H1 (cell line): ENCODE data around the gene KCNH8. TPM values are rescaled to one million over a fixed set of nuclear protein-coding genes. Genes with fewer than 3 reads are reported as not detected.

Source experiments
- CTCF ChIA-PET: fragments of 300-600 bp; sonication (Branson Sonifier 250); formaldehyde crosslinking; loops from one replicate; lab custom pipeline; 2021; ENCODE audit not compliant: partially characterized antibody; lab: Charles Lee
- POLR2A ChIA-PET: fragments of 300-600 bp; sonication (Branson Sonifier 250); formaldehyde crosslinking; loops from one replicate; lab custom pipeline; 2021; ENCODE audit warnings: inconsistent platforms; ENCODE audit not compliant: partially characterized antibody; lab: Charles Lee
- DNase-seq, 2 experiments: peaks; one replicate each; pipeline versions ENCODE4 v3.0.0 to v3.0.0-alpha.2; 2010 to 2022; ENCODE audit warnings: low spot score in 2 of 2, low read depth in 1 of 2, mixed read lengths in 1 of 2
- FAIRE-seq: peaks from 2 replicates; lab custom pipeline; 2011; peaks lifted over from hg19 to GRCh38; lab: Jason Lieb, UNC
- H2AFZ ChIP-seq: 2 replicates; pipeline ENCODE4 v1.8.1; 2012; ENCODE audit warnings: low read length, inconsistent platforms
- H2AK5ac ChIP-seq: 2 replicates; pipeline ENCODE4 v1.6.1; 2013; ENCODE audit warnings: low read depth, low read length
- H2BK120ac ChIP-seq: replicated peaks from 2 replicates; pipeline ENCODE3; 2013; ENCODE audit warnings: low read depth, low read length, inconsistent platforms
- H2BK12ac ChIP-seq: 2 replicates; pipeline ENCODE4 v1.6.1; 2013; ENCODE audit warnings: low read depth, low read length
- H2BK15ac ChIP-seq: 2 replicates; pipeline ENCODE4 v1.6.1; 2013; ENCODE audit warnings: low read length
- H2BK20ac ChIP-seq: 2 replicates; pipeline ENCODE4 v1.6.1; 2013; ENCODE audit warnings: low read length
- H2BK5ac ChIP-seq: 2 replicates; pipeline ENCODE4 v1.6.1; 2013; ENCODE audit warnings: low read depth, low read length
- H3K14ac ChIP-seq: 2 replicates; pipeline ENCODE4 v1.6.1; 2013; ENCODE audit warnings: inconsistent platforms; ENCODE audit not compliant: insufficient read length
- H3K18ac ChIP-seq: 2 replicates; pipeline ENCODE4 v1.6.1; 2013; ENCODE audit warnings: low read length; ENCODE audit errors: extremely low read depth
- H3K23ac ChIP-seq: 2 replicates; pipeline ENCODE4 v1.6.1; 2013; ENCODE audit warnings: inconsistent platforms; ENCODE audit not compliant: insufficient read length
- H3K23me2 ChIP-seq: 2 replicates; pipeline ENCODE4 v1.6.1; 2013; ENCODE audit warnings: low read depth, low read length
- H3K27ac ChIP-seq: 2 replicates; pipeline ENCODE4 v1.6.1; 2011; ENCODE audit warnings: low read depth, low read length, inconsistent platforms
- H3K27me3 ChIP-seq, 4 experiments: replicated peaks in 1 of 4; 1 replicate in 1 of 4; 2 replicates in 3 of 4; pipeline versions ENCODE4 v1.6.1 to v1.8.1; 2011 to 2013; ENCODE audit warnings: low read length in 3 of 4, mild to moderate bottlenecking in 3 of 4, inconsistent platforms in 2 of 4, mixed read lengths in 2 of 4, moderate library complexity in 1 of 4; ENCODE audit not compliant: control insufficient read depth in 3 of 4, insufficient read depth in 3 of 4; ENCODE audit errors: extremely low read depth in 1 of 4
- H3K36me3 ChIP-seq, 4 experiments: 2 replicates each; pipeline versions ENCODE4 v1.6.1 to v1.8.1; 2011 to 2013; ENCODE audit warnings: mild to moderate bottlenecking in 4 of 4, low read length in 3 of 4, moderate library complexity in 2 of 4, control low read depth in 1 of 4, inconsistent platforms in 1 of 4; ENCODE audit not compliant: insufficient read depth in 4 of 4, control insufficient read depth in 2 of 4
- H3K4ac ChIP-seq: replicated peaks from 2 replicates; pipeline ENCODE3; 2013; ENCODE audit warnings: low read length, low read depth, mixed read lengths, inconsistent platforms; ENCODE audit not compliant: insufficient read length
- H3K4me1 ChIP-seq, 4 experiments: replicated peaks in 1 of 4; 1 replicate in 1 of 4; 2 replicates in 3 of 4; pipeline versions ENCODE4 v1.6.1 to v1.8.1; 2011 to 2013; ENCODE audit warnings: low read length in 3 of 4, inconsistent platforms in 2 of 4, mixed read lengths in 1 of 4; ENCODE audit not compliant: insufficient read depth in 4 of 4, control insufficient read depth in 3 of 4
- H3K4me2 ChIP-seq, 2 experiments: 2 replicates each; pipeline versions ENCODE4 v1.6.1 to v1.8.1; 2011 to 2013; ENCODE audit warnings: low read depth in 2 of 2, low read length in 2 of 2, control low read depth in 1 of 2, inconsistent platforms in 1 of 2, mild to moderate bottlenecking in 1 of 2; ENCODE audit not compliant: insufficient read depth in 1 of 2
- H3K4me3 ChIP-seq, 4 experiments: fragments of 200-600, 300-600 bp in 1 of 4; sonication (generic), shearing (Covaris generic), sonication (Bioruptor Twin) in 1 of 4; 2 replicates each; pipeline versions ENCODE4 v1.5.1 to v1.8.1; 2011 to 2016; ENCODE audit warnings: low read length in 4 of 4, low read depth in 3 of 4, control low read depth in 2 of 4, inconsistent platforms in 2 of 4, mild to moderate bottlenecking in 2 of 4, mixed read lengths in 1 of 4, moderate library complexity in 1 of 4; ENCODE audit not compliant: insufficient read depth in 2 of 4; ENCODE audit errors: extremely low read depth in 1 of 4
- H3K56ac ChIP-seq: replicated peaks from 2 replicates; pipeline ENCODE3; 2013; ENCODE audit warnings: low read depth, mild to moderate bottlenecking, mixed read lengths, low read length, inconsistent platforms; ENCODE audit not compliant: insufficient read length
- H3K79me1 ChIP-seq: 2 replicates; pipeline ENCODE4 v1.6.1; 2013; ENCODE audit warnings: low read depth, low read length, control low read depth
- H3K79me2 ChIP-seq, 2 experiments: 2 replicates each; pipeline versions ENCODE4 v1.6.1 to v1.8.1; 2012 to 2013; ENCODE audit warnings: low read length in 2 of 2, mild to moderate bottlenecking in 2 of 2, inconsistent platforms in 1 of 2; ENCODE audit not compliant: insufficient read depth in 2 of 2, control insufficient read depth in 1 of 2
- H3K9ac ChIP-seq, 4 experiments: replicated peaks in 1 of 4; 1 replicate in 1 of 4; 2 replicates in 3 of 4; pipeline versions ENCODE4 v1.6.1 to v1.8.1; 2011 to 2013; ENCODE audit warnings: low read depth in 3 of 4, low read length in 3 of 4, control low read depth in 2 of 4, mild to moderate bottlenecking in 2 of 4, moderate library complexity in 2 of 4, inconsistent platforms in 1 of 4; ENCODE audit errors: extremely low read depth in 1 of 4
- H3K9me3 ChIP-seq, 2 experiments: 2 replicates each; pipeline versions ENCODE4 v1.6.1 to v1.8.1; 2012 to 2013; ENCODE audit warnings: mild to moderate bottlenecking in 2 of 2, moderate library complexity in 2 of 2, control low read depth in 1 of 2, inconsistent platforms in 1 of 2, low read depth in 1 of 2, low read length in 1 of 2, mixed read lengths in 1 of 2; ENCODE audit not compliant: insufficient read depth in 2 of 2
- H4K20me1 ChIP-seq, 2 experiments: replicated peaks in 1 of 2; 2 replicates each; pipeline versions ENCODE3 to v1.8.1; 2011 to 2013; ENCODE audit warnings: inconsistent platforms in 2 of 2, low read length in 2 of 2, mild to moderate bottlenecking in 1 of 2; ENCODE audit not compliant: insufficient read depth in 2 of 2, control insufficient read depth in 1 of 2
- H4K5ac ChIP-seq: 2 replicates; pipeline ENCODE4 v1.6.1; 2013; ENCODE audit warnings: low read length, low read depth, mixed read lengths, inconsistent platforms; ENCODE audit not compliant: insufficient read length
- H4K8ac ChIP-seq: 2 replicates; pipeline ENCODE4 v1.8.0; 2013; ENCODE audit warnings: mild to moderate bottlenecking, moderate library complexity, low read length, inconsistent platforms; ENCODE audit not compliant: insufficient read depth; ENCODE audit errors: extremely low read depth
- H4K91ac ChIP-seq: replicated peaks from 2 replicates; pipeline ENCODE3; 2013; ENCODE audit warnings: low read length, mixed read lengths, inconsistent platforms; ENCODE audit not compliant: insufficient read length
- FOSL1 ChIP-seq: IDR thresholded peaks from 2 replicates; pipeline ENCODE4 v1.6.1; 2011; ENCODE audit warnings: mild to moderate bottlenecking, low read depth, low read length, moderate library complexity; ENCODE audit not compliant: insufficient read depth
- KDM1A ChIP-seq: fragments of 200-600, 300-600 bp; sonication (generic); IDR thresholded peaks from 2 replicates; pipeline ENCODE4 v1.7.1; 2016; ENCODE audit warnings: mild to moderate bottlenecking, low read length, borderline replicate concordance
- RAD21 ChIP-seq, 2 experiments: IDR thresholded peaks in 1 of 2; conservative IDR thresholded peaks in 1 of 2; 2 replicates each; pipeline ENCODE4 v1.6.1; 2011; ENCODE audit warnings: low read depth in 2 of 2, low read length in 2 of 2, improper control_type of control experiment in 1 of 2, inconsistent platforms in 1 of 2, mild to moderate bottlenecking in 1 of 2, moderate library complexity in 1 of 2
- WGBS, 2 experiments: shearing (Covaris generic) in 1 of 2; methylation state at CpG; one replicate each; pipeline versions ENCODE4 v1.1.6 to v1.1.7; 2013 to 2015; ENCODE audit warnings: low lambda C conversion rate in 2 of 2, mixed read lengths in 2 of 2, inconsistent platforms in 1 of 2, low coverage in 1 of 2, missing lambda C conversion rate in 1 of 2; ENCODE audit not compliant: insufficient replicate concordance in 2 of 2, insufficient coverage in 1 of 2, insufficient read length in 1 of 2; ENCODE audit errors: extremely low coverage in 1 of 2, missing lambda C conversion rate in 1 of 2; 5-methylcytosine and 5-hydroxymethylcytosine counted together
- polyA plus RNA-seq, 7 experiments: library from polyadenylated mRNA; depleted of rRNA in 3 of 7; stranded (reverse) in 5 of 7; unstranded in 2 of 7; fragments of >200 nt in 5 of 7; fragments of 200-250 nt in 2 of 7; gene quantifications; 1 replicate in 5 of 7; 2 replicates in 1 of 7; 4 replicates in 1 of 7; pipeline versions ENCODE4 v1.2.1 to v1.2.3, GENCODE V29; 2011 to 2013; ENCODE audit warnings: missing spikeins in 2 of 7, mixed read lengths in 2 of 7
- total RNA-seq: library from RNA; stranded (reverse); fragmentation: NEBNext Ultra II Directional; extraction: Animal tissue kit (Norgen Biotek cat#: 25700); gene quantifications from 2 replicates; pipeline ENCODE4 v1.2.1, GENCODE V29; 2021
- TF ChIP-seq, protein P1 (sequence below), 3 experiments: IDR thresholded peaks; 1 replicate in 2 of 3; 2 replicates in 1 of 3; pipeline versions ENCODE4 v1.5.1 to v1.6.1; 2011; ENCODE audit warnings: low read length in 3 of 3, mild to moderate bottlenecking in 3 of 3, inconsistent platforms in 2 of 3, low read depth in 1 of 3, moderate library complexity in 1 of 3; ENCODE audit not compliant: insufficient read depth in 1 of 3; ENCODE audit errors: control extremely low read depth in 1 of 3
- TF ChIP-seq, protein P2 (sequence below): IDR thresholded peaks from 2 replicates; pipeline ENCODE4 v1.6.1; 2012; ENCODE audit warnings: inconsistent platforms

KCNH8 gene
- total and polyA plus RNA-seq, 2 of the 8 experiments (the other 6 are each of a cell fraction or from before 2014, with no cell fraction given) = 2.2 to 2.4 TPM

DNA sequence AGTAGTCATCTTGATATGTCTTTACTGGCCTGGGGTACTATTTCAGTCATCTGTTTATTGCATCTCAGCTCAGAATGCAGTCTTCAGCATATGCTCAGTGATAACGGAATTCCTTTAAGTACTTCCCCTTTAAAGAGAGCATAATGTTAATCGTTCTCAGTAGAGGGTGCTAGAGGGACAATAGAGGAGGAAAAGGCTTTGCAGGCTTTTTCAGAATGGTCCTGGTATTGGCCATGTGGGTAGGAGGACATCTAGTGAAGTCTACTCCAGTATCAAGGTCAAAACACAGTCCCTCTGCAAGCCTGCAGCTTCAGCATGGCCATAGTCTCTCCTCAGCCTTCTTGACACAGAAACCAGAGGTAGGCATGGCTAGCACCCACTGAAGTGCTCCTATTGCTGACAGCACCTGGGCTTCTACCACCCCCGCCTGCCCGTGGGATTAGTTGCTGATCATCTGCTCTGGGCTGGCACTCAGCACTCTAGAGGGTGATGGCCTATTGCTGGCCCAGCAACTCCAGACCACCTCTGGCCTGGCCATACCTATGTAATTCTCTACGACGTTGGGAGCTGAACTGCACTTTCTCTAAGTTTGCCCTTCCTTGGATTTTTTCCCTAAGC is 65.4 kb downstream of the KCNH8 start:
- Histone ChIP-seq H2AK5ac (no peak overlapping the region), H4K8ac (no peak overlapping the region), H3K79me1 (no peaks in the 10 kb centered on the region), H3K27ac (no peak overlapping the region), H3K56ac (no peak overlapping the region), H4K5ac (no peak overlapping the region), H3K4me2 (no peak overlapping the region), H3K9me3 (no peaks in the 10 kb centered on the region), H3K4me3 (no peak overlapping the region), H2BK12ac (no peak overlapping the region; the same call in 1 of the 2 replicates), H2BK120ac (no peak overlapping the region), H4K91ac (no peak overlapping the region), H3K23ac (no peak overlapping the region), H3K27me3 (no peaks in the 10 kb centered on the region), H2BK20ac (no peak overlapping the region), H4K20me1 (no peaks in the 10 kb centered on the region), H3K79me2 (no peaks in the 10 kb centered on the region; a peak in 1 of 4 replicates), H3K4ac (no peak overlapping the region), H2AFZ (no peak overlapping the region), H3K18ac (peak overlapping the region; percentile 64; the same call in 1 of the 2 replicates), H3K23me2 (no peaks in the 10 kb centered on the region), H3K4me1 (peaks cover 0 to 4% (median 2%) of the 10 kb centered on the region in 4 experiments; a peak in 2 of 7 replicates), H3K9ac (no peak overlapping the region), H2BK15ac (no peak overlapping the region), H2BK5ac (no peak overlapping the region), H3K36me3 (no peaks in the 10 kb centered on the region), H3K14ac (no peak overlapping the region)
- DNase-seq (no peak), FAIRE-seq (peak; percentile 57)
- CTCF ChIA-PET = interaction anchor here (0.6 to 3.5 kb wide), 18 partner anchors 9 to 739 kb away, joined by 3 to 18 read pairs (median 4); no protein-coding TSS in a partner anchor
- WGBS, 2 experiments = 81% methylated on average over 6 of the region's 6 CpGs; no CpG with 5 or more reads in 1 of the 2 experiments
- POLR2A ChIA-PET = no interaction called here
- TF ChIP-seq KDM1A (no peak), FOSL1 (no peak), RAD21 (IDR thresholded peaks at IDR 0.05 in 1 of 2, conservative IDR thresholded peaks at IDR 0.05 in 1 of 2; ENCODE audit: low read depth in 2 of 2, low read length in 2 of 2) (peak; percentile 65 to 69)
- TF ChIP-seq, protein P1, sequence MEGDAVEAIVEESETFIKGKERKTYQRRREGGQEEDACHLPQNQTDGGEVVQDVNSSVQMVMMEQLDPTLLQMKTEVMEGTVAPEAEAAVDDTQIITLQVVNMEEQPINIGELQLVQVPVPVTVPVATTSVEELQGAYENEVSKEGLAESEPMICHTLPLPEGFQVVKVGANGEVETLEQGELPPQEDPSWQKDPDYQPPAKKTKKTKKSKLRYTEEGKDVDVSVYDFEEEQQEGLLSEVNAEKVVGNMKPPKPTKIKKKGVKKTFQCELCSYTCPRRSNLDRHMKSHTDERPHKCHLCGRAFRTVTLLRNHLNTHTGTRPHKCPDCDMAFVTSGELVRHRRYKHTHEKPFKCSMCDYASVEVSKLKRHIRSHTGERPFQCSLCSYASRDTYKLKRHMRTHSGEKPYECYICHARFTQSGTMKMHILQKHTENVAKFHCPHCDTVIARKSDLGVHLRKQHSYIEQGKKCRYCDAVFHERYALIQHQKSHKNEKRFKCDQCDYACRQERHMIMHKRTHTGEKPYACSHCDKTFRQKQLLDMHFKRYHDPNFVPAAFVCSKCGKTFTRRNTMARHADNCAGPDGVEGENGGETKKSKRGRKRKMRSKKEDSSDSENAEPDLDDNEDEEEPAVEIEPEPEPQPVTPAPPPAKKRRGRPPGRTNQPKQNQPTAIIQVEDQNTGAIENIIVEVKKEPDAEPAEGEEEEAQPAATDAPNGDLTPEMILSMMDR (IDR thresholded peaks at IDR 0.05; ENCODE audit: control extremely low read depth in 1 of 3, insufficient read depth in 1 of 3, low read depth in 1 of 3, low read length in 3 of 3) = peak in 2 of 3 experiments; percentile 37 to 51; a peak in 2 of 4 replicates
- TF ChIP-seq, protein P2, sequence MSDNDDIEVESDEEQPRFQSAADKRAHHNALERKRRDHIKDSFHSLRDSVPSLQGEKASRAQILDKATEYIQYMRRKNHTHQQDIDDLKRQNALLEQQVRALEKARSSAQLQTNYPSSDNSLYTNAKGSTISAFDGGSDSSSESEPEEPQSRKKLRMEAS = 0 out of 2 replicates have a peak, but pooled peaks have one; percentile 11
